WERI-Rb-1 (cell line): ENCODE results near the gene C17orf107.
"Not testable (repeated sequence)": the region's sequence is repeated elsewhere in the genome, so short reads cannot be mapped to it uniquely, and the experiment has no call there.

Experiments
- DNase-seq: peaks from one replicate; pipeline ENCODE4 v3.0.0-alpha.2; 2020
- H3K27ac ChIP-seq: fragments of 250-450 bp; sonication (Bioruptor Pico); 2 replicates; pipeline ENCODE4 v1.5.1; 2020; ENCODE audit warnings: mild to moderate bottlenecking, moderate library complexity
- H3K27me3 ChIP-seq: fragments of 250-450 bp; sonication (Bioruptor Pico); 2 replicates; pipeline ENCODE4 v1.5.1; 2021; ENCODE audit warnings: mild to moderate bottlenecking, low read depth, moderate library complexity; ENCODE audit not compliant: insufficient read depth, severe bottlenecking
- H3K36me3 ChIP-seq: fragments of 250-450 bp; sonication (Bioruptor Pico); 2 replicates; pipeline ENCODE4 v1.5.1; 2020; ENCODE audit warnings: mild to moderate bottlenecking, moderate library complexity
- H3K4me3 ChIP-seq: 2 replicates; pipeline ENCODE4 v1.5.1; 2011; ENCODE audit warnings: low read depth, mild to moderate bottlenecking, control low read depth, low read length
- H3K9me3 ChIP-seq: fragments of 250-450 bp; sonication (Bioruptor Pico); 2 replicates; pipeline ENCODE4 v1.5.1; 2021; ENCODE audit warnings: mild to moderate bottlenecking, moderate library complexity; ENCODE audit not compliant: severe bottlenecking
- TF ChIP-seq, protein P1 (sequence below): IDR thresholded peaks from 2 replicates; pipeline ENCODE4 v1.5.1; 2011; ENCODE audit warnings: low read depth, mild to moderate bottlenecking, control low read depth, inconsistent platforms, low read length

The C17orf107 gene

DNA sequence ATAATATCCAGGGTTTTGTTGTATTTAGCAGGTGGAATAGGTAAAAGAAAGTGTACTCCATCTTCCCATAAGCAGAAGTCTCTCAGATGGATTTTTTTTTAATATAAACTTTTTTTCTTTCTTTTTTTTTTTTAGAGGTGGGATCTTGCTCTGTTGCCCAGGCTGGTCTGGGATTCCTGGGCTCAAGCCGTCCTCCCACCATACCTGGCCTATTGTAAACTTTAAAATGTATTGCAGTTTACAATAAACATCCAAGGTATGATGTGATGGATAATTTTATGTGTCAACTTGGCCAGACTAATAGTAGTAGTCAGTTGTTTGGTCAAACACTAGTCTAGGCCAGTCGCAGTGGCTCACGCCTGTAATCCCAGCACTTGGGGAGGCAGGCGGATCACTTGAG lies 22.0 kb downstream of the C17orf107 start:
- Histone ChIP-seq H3K27me3 (no peaks in the 10 kb centered on the region), H3K9me3 (no peaks in the 10 kb centered on the region), H3K4me3 (no peak overlapping the region), H3K27ac (no peak overlapping the region), H3K36me3 (no peaks in the 10 kb centered on the region)
- no peak for DNase-seq
- TF ChIP-seq, protein P1, sequence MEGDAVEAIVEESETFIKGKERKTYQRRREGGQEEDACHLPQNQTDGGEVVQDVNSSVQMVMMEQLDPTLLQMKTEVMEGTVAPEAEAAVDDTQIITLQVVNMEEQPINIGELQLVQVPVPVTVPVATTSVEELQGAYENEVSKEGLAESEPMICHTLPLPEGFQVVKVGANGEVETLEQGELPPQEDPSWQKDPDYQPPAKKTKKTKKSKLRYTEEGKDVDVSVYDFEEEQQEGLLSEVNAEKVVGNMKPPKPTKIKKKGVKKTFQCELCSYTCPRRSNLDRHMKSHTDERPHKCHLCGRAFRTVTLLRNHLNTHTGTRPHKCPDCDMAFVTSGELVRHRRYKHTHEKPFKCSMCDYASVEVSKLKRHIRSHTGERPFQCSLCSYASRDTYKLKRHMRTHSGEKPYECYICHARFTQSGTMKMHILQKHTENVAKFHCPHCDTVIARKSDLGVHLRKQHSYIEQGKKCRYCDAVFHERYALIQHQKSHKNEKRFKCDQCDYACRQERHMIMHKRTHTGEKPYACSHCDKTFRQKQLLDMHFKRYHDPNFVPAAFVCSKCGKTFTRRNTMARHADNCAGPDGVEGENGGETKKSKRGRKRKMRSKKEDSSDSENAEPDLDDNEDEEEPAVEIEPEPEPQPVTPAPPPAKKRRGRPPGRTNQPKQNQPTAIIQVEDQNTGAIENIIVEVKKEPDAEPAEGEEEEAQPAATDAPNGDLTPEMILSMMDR: no peak

DNA sequence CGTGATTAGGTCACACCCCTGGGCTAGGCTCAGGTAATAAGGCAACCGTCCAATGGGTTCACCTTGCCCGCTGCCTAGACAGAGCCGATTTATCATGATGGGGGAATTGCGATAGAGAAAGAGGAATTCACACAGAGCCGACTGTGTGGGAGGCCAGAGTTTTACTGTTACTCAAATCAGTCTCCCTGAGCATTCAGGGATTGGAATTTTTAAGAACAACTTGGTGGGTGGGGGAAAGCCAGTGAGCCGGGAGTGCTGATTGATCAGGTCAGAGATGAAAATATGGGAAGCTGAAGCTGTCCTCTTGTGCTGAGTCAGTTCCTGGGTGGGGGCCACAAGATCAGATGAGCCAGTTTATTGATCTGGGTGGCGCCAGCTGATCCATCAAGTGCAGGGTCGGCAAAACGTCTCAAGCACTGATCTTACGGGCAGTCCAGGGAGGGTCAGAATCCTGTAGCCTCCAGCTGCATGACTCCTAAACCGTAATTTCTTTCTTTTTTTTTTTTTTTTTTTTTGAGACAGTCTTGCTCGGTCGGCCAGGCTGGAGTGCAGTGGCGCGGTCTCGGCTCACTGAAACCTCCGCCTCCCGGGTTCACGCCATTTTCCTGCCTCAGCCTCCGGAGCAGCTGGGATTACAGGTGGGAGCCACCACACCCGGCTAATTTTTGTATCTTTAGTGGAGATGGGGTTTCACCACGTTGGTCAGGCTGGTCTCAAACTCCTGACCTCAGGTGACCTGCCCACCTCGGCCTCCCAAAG lies 27.4 kb downstream of the C17orf107 start:
- not testable (repeated sequence) for DNase-seq, H3K27me3 ChIP-seq, H3K36me3 ChIP-seq, H3K4me3 ChIP-seq, H3K9me3 ChIP-seq, H3K27ac ChIP-seq

DNA sequence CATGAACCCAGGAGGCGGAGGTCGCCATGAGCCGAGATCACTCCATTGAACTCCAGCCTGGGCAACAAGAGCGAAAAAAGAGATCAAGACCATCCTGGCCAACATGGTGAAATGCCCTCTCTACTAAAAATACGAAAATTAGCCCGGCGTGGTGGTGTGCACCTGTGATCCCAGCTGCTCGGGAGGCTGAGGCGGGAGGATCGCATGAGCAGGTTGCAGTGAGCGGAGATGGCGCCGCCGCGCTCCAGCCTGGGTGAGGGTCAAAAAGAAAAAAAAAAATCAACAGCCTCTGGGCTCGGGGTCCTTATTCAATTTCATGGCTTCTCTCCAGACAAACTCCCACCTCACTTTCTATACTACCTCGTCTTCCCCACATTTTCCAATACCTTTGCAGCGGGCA lies 29.5 kb downstream of the C17orf107 start:
- Histone ChIP-seq H3K27me3 (no peaks in the 10 kb centered on the region), H3K36me3 (no peaks in the 10 kb centered on the region), H3K27ac (no peak overlapping the region), H3K9me3 (no peaks in the 10 kb centered on the region), H3K4me3 (no peak overlapping the region)
- DNase-seq: no peak
- TF ChIP-seq, protein P1: no peak

DNA sequence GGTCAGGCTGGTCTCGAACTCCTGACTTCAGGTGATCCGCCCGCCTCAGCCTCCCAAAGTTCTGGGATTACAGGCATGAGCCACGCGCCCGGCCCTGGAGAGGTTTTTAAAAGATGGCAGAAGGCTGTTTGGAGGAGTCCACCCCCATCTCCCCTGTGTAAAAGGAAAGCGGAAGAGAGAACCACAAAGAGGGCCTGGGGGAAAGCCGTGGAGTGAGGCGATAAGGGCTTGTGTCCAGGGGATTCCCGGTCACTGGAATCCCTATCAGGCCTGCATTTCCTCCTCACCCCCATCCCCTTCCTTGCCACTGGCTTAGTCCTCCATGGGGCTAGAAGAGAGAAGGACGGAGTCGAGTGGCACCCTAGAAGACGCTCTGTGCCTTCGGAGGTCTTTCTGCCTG lies 32.6 kb downstream of the C17orf107 start, which contains the start of gene GP1BA:
TSS of gene GP1BA (plus strand) at position 315 of the 400 bp plus-strand sequence. CDS start 328 bp downstream, outside the sequence.
- Histone ChIP-seq H3K9me3 (no peaks in the 10 kb centered on the region), H3K36me3 (no peaks in the 10 kb centered on the region; the same call in none of the 2 replicates), H3K4me3 (no peak within 1 kb of the TSS), H3K27ac (no peak within 1 kb of the TSS), H3K27me3 (no peaks in the 10 kb centered on the region)
- DNase-seq: no peak
- TF ChIP-seq, protein P1: no peak

DNA sequence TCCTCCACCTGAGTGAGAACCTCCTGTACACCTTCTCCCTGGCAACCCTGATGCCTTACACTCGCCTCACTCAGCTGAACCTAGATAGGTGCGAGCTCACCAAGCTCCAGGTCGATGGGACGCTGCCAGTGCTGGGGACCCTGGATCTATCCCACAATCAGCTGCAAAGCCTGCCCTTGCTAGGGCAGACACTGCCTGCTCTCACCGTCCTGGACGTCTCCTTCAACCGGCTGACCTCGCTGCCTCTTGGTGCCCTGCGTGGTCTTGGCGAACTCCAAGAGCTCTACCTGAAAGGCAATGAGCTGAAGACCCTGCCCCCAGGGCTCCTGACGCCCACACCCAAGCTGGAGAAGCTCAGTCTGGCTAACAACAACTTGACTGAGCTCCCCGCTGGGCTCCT lies 33.4 kb downstream of the C17orf107 start:
- Histone ChIP-seq H3K36me3 (peaks cover 7% of the 10 kb centered on the region), H3K27me3 (no peaks in the 10 kb centered on the region), H3K9me3 (no peaks in the 10 kb centered on the region), H3K4me3 (no peak overlapping the region), H3K27ac (no peak overlapping the region)
- TF ChIP-seq, protein P1: no peak
- no peak for DNase-seq

DNA sequence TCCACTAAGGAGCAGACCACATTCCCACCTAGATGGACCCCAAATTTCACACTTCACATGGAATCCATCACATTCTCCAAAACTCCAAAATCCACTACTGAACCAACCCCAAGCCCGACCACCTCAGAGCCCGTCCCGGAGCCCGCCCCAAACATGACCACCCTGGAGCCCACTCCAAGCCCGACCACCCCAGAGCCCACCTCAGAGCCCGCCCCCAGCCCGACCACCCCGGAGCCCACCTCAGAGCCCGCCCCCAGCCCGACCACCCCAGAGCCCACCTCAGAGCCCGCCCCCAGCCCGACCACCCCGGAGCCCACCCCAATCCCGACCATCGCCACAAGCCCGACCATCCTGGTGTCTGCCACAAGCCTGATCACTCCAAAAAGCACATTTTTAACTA lies 34.3 kb downstream of the C17orf107 start:
- peaks cover 16% of the 10 kb centered on the region for H3K36me3 ChIP-seq
- TF ChIP-seq, protein P1: no peak
- H3K9me3 ChIP-seq: no peaks in the 10 kb centered on the region
- DNase-seq: no peak
- H3K27ac ChIP-seq: no peak overlapping the region
- H3K4me3 ChIP-seq: no peak overlapping the region
- no peaks in the 10 kb centered on the region for H3K27me3 ChIP-seq
